ENCODE results near the gene SRRM3.
"Not testable (repeated sequence)": the region's sequence is repeated elsewhere in the genome, so short reads cannot be mapped to it uniquely, and the experiment has no call there.

Gene SRRM3

DNA sequence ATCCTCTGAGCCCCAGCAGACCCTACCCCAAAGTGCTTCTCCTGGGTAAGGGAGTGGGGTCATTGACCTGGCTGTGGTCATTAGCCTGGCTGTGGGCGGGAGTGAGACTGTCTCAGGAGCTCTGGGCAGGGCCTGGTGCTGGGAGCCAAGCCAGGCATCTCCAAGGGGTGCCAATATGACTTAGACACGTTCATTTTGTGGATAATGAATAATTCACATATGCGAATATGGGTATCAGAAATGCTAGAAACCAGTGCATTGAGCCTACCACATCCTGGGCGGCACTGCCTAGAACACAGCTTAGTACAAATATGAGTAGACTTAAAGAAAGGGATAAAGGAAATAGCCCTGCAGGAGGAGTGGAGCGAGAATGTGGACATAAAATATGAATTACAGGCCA lies 14.4 kb upstream of the SRRM3 start:
- no peak for DNase-seq (ENCODE audit: low read depth)
- H3K4me3 ChIP-seq (ENCODE audit: low read depth, low read length), result no peak overlapping the region

DNA sequence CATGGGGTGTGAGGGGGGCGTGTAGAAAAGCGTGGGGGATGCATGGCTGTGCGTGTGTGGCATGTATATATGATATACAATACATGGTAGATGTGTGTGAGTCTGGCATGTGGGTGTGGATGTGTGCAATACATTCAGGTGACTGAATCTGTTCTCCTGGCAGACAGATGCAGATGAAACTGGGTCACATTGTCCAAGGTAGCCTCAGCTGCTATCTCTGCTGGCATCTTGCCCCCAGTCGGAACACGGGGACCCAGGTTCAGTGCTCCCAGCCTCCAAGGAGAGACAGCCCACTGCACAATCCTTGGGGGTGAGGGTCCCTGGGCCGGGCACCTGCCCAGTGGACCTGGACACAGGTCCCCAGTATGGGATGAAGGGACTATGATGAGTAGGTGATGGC lies 12.4 kb upstream of the SRRM3 start:
- H3K4me3 ChIP-seq (ENCODE audit: low read depth, low read length), result no peak overlapping the region
- DNase-seq (ENCODE audit: low read depth), result no peak

DNA sequence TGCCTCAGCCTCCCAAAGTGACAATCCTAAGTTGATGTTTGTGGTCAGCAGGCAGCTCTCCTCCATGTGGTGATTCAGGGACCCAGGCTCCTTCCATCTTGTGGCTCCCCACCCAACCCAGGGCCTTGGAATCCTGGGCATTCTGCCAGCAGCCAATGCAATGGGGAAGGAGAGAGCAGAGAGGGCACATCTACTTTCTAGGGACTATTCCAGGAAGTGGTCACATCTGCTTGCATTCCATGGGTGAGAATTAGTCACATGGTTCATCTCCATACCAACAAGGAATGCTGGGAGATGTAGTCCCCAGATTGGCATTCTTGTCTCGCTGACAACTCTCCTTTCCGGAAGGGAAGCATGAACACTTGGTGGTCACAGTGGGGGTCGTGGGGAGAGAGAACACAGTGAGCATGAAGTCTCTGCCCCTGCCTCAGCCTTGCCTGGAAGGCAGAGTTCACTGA lies 9.9 kb upstream of the SRRM3 start:
- no peak for DNase-seq (ENCODE audit: low read depth)

DNA sequence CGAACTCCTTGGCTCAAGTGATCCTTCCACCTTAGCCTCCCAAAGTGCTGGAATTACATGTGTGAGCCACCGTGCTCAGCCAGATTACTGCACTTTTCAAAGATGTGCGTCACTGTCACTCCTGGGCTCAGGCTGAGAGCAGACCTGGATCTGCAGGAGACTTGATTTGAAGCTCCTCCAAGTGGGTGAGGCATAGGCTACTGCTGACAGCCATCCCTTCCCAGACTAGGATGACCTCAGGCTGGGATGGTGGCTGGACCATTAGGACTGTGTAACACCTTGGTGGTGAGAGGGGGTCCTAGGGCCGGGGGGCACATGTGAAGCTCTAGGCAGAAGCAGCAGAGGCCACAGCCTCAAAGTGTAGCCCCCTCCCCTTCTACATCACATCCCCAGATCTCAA lies 8.2 kb upstream of the SRRM3 start:
- DNase-seq (ENCODE audit: low read depth), result no peak
- H3K4me3 ChIP-seq (ENCODE audit: low read depth, low read length), result no peak overlapping the region

More for the DNA sequence above, 9.9 kb upstream of the SRRM3 start:
- no peak overlapping the region for H3K4me3 ChIP-seq (ENCODE audit: low read depth, low read length)

DNA sequence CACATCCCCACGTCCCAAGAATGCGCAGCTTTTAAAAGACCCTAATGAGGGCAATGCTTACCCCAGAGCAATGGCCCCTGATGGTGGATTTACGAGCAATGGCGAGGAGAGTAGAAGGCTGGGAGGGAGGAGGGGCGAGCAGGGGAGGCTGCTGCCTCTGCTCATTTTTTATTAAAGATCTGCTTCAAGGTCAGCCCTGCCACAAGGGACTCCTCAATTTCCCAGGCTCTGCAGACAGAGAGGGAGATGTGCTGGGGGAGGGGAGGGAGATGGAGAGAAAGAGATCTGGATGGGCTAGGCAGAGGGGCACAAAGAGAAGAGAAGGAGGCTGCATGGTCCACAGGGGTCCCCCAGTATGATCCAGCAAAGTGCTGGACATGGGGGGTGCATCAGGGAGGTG lies 7.8 kb upstream of the SRRM3 start:
- H3K4me3 ChIP-seq (ENCODE audit: low read depth, low read length), result no peak overlapping the region
- no peak for DNase-seq (ENCODE audit: low read depth)

DNA sequence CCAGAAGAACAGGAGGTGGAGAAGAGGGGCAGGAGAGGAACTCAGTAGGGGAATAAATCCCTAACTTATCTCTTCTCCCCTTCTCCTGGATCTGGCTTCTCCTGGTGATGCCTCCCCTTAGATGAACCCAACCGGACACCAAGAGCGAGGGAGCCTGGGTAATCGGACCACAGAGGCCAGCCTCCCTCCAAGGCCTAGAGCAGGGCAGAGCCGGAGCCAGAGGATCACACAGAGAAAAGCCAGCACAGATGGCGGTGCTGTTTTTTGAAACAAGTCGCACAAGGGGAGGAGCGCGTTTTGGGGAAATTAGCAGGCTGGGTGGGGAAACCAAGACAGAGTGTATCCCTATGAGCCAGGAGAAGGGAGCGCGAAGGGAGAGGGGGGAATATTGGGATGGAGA lies 4.9 kb upstream of the SRRM3 start:
- no peak overlapping the region for H3K4me3 ChIP-seq (ENCODE audit: low read depth, low read length)
- DNase-seq (ENCODE audit: low read depth), result no peak

DNA sequence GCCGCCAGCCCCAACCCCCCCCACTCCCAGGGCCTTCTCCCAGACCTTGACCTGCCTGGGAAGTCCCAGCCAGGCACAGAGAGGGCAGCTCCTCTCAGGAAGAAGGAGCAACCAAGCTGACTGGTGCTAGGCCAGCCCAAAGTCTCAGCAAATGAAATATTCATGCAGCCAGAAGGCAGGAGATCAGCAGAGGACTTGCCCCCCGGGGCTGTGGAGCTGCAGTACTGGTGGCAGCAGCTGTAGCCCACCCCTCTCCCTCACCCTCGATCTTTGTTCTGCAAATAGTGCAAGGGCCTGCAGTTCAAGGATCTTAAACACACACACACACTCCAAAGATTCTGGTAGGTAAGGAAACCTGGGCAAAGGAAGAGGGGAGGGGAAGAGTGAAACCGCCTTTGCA lies 3.5 kb upstream of the SRRM3 start:
- no peak for DNase-seq (ENCODE audit: low read depth)
- H3K4me3 ChIP-seq (ENCODE audit: low read depth, low read length), result no peak overlapping the region

DNA sequence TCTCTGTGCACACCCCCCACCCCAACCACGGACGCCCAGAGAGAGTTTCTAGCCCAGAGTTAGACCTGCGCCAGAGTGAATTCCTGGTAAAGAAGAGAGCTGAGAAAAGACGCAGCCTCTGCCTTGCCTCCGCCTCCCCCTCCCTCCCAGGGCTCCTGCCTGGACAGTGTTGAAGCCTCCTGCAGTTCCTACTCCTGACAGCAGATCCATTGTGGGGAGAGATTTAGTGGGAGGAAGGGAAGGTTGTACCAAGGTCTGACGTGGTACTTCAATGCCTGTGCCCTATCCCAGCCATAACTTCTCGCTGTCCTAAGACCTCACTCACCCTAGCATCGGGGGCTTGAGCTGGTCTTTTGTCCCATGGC lies 952 bp downstream of the SRRM3 start:
- DNase-seq (ENCODE audit: low read depth), result no peak
- H3K4me3 ChIP-seq (ENCODE audit: low read depth, low read length), result no peak overlapping the region

DNA sequence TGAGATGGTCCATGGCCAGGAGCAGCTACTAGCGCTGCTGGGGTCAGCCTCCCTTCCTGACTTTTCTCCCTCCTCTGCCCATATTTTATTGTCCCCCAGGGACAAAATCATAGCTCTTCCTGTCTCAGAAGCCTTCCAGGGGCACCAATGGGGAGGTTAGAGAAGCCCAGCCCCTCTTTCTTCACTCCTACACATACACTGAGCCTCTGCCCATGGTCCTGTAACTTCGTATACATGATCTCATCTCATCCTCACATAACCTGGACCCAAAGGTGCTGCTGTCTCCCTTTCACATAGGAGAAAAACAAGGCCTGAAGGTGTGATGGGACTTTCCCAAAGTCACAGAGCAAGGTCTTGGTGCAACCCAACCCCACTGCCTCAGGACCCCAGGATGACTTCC lies 2.5 kb downstream of the SRRM3 start:
- no peak overlapping the region for H3K4me3 ChIP-seq (ENCODE audit: low read depth, low read length)
- DNase-seq (ENCODE audit: low read depth), result no peak

DNA sequence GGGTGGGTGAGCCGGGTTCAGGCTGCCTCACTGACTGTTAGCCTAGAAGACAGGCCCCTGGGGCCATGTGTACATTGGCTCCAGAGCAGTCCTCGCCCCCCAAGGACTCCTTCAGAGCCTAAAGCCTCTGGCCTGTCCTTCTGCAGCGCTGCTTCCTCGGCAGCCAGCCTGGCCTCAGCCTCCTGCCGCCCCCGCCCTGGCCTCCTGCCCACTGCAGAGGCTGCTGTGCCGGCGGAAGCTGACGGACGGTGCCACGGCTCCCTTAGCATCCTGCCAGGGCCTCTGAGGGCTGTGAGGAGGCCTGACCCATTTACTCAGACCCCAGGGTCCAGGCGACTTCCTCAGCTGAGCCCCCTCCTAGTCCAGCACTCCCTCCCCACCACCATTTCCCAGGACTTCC lies 4.9 kb downstream of the SRRM3 start:
- H3K4me3 ChIP-seq (ENCODE audit: low read depth, low read length), result no peak overlapping the region
- DNase-seq (ENCODE audit: low read depth), result peak; percentile 5

DNA sequence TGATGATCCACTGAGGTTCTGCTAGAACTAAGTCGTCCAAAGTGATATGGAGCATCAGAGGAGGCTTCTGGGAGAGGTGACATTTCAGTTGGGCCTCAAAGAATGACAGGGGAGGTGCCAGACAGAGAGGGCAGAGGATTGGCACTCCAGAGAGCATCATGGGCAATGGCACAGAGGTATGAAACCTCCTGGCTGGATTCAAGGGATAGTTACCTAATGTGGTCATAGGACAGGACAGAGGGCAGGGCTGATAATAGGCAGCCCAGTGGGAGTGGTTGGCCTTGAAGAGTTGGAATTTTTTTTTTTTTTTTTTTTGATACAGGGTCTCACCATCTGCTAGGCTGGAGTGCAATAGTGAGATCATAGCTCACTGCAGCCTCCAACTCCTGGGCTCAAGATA lies 7.6 kb downstream of the SRRM3 start:
- no peak overlapping the region for H3K4me3 ChIP-seq (ENCODE audit: low read depth, low read length)
- no peak for DNase-seq (ENCODE audit: low read depth)

DNA sequence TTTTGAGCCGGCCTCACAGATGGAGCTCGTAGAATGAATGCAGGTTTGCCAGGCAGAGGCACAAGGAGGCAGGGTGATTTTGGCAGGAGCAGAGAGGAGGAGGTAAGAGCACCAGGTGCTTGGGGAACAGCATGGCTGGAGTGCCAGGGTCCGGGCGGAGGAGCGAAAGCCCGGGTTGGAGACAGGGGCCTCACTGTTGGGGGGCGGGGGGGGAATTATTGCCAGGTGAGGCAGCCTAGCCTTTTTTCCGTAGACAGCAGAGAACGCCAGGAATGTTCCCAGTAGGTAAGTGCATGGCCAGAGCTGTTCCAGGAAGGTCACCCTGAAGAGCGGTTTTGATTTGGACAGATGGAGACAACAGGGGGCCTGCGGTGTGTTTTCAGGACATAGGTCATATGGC lies 9.5 kb downstream of the SRRM3 start:
- H3K4me3 ChIP-seq (ENCODE audit: low read depth, low read length), result no peak overlapping the region
- no peak for DNase-seq (ENCODE audit: low read depth)

DNA sequence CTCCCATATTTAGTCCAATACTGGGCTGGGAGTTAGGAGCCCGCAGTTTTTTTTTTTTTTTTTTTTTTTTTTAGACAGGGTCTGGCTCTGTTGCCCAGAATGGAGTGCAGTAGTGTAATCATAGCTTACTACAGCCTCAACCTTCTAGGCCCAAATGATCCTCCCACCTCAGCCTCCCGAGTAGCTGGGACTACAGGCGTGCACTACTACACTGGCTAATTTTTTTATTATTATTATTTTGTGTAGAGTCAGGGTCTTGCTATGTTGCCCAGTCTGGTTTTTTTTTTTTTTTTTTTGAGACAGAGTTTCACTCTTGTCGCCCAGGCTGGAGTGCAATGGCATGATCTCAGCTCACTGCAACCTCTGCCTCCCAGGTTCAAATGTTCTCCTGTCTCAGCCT lies 13.7 kb downstream of the SRRM3 start:
- not testable (repeated sequence) for DNase-seq (ENCODE audit: low read depth); H3K4me3 ChIP-seq (ENCODE audit: low read depth, low read length)

DNA sequence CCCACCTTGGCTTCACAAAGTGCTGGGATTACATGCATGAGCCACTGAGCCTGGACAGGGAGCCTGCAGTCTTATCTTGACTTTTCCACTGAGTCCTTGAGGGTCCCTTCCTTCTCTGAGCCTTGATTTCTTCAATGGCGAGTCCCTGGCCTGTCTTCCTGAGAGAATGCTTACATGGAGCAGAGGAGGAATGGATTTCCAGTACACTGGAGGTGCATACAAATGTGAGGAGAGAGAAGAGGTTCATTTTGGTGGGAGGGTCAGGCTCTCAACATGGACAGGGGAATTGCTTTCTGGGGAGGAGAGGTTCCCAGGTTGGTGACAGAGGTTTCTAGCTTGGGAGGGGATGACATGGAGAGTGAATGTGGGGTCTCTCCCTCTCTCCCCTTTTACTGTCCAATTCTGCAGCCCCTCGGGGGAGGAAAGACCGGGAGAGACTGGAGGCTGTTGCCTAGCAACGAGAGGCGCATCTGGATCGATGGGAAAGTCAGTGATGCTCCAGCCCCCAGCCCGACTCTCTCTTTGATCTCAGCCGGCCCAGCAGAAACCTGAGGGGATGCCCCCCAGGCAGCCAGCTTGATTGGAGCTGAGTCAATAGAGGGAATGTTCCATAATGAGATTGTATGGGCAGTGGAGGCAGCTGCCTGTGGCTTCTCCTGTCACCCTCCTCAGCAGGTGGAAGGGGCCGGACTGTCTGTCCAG lies 14.8 kb downstream of the SRRM3 start:
- no peak overlapping the region for H3K4me3 ChIP-seq (ENCODE audit: low read depth, low read length)
- no peak for DNase-seq (ENCODE audit: low read depth)

DNA sequence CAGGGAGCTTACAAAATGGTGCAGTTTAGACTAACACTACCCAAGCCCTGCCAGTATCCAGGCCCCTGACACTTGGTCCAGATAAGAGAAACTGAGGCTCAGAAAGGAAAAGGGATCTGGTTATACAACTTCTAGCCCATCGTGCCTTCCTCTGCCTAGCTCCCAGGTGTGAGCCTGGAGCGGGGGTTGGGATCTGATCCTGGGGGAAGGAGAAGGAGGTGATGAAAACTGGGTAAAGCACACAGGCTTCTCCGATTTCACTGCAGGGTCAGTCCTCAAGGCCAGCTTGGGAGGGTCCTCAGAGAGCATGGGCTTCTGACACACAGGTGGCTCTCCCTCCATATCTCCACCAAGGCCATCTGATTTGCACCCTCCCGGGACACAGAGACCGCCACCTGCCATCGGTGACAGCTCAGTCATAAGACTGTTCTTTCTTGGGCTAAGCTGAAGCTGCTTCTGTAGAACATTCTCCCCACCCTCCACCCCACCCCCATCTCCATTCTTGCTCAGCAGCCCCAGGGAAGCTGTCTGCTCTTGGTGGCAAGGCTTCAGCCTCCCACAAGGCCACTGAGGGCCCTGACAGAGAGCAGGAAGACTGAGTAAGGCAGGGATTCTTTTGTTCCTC lies 16.4 kb downstream of the SRRM3 start:
- no peak overlapping the region for H3K4me3 ChIP-seq (ENCODE audit: low read depth, low read length)
- no peak for DNase-seq (ENCODE audit: low read depth)

DNA sequence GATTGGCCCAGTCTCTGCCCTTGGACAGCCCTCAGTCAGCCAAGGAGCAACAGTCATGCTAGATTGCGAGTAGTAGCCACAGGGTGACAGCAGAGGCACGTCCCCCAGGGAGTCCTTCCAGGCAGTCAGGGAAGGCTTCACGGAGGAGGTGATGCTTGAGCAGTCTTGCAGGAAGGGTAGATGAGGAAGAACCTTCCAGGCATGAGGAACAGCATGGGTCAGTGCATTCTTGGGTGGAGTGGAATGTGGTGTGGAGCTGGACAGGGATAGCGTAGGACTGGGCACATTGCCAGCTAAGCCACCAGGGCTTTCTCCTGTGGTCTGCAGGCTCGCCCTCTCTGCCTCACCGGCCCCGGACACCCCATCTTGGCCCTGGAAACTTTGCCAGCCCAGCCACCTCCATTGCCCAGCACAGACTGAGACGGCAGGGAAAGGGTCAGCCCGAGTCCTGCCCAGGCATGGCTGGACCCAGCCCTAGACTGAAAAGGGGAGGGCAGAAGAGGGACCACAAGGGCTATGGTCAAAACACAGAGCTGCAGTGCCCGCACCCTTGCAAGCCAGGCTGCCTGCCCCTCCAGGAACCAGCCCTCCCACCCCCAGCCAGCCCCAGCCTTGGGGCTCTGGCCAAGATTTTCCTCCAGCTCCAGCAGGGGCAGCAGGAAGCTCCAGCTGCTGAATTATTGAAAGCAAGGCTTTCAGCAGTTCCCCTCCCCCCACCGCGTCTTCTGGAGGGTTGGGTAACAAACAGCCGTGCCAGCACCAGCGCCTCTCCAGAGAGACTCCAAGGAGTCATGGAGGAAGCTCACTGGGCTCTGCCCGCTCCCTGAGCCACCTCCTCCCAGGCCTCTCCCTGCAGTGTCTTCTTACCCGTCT lies 18.7 kb downstream of the SRRM3 start:
- no peak overlapping the region for H3K4me3 ChIP-seq (ENCODE audit: low read depth, low read length)
- peak; percentile 12 for DNase-seq (ENCODE audit: low read depth)

DNA sequence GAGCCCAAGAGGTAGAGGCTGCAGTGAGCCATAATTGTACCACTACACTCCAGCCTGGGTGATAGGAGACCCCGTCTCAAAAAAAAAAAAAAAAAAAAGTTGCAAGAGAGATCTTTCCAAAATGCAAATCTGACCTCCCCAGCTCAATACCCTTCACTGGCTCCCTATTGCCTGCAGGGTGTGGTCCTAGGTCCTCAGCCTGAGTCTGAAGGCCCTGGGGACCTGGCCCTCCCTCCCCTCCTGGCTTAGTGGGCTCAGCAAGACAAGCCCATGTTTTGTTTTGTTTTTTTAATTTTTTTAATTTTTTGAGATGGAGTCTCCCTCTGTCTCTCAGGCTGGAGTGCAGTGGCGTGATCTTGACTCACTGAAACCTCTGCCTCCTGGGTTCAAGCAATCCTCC lies 20.6 kb downstream of the SRRM3 start:
- no peak for DNase-seq (ENCODE audit: low read depth)
- no peak overlapping the region for H3K4me3 ChIP-seq (ENCODE audit: low read depth, low read length)

DNA sequence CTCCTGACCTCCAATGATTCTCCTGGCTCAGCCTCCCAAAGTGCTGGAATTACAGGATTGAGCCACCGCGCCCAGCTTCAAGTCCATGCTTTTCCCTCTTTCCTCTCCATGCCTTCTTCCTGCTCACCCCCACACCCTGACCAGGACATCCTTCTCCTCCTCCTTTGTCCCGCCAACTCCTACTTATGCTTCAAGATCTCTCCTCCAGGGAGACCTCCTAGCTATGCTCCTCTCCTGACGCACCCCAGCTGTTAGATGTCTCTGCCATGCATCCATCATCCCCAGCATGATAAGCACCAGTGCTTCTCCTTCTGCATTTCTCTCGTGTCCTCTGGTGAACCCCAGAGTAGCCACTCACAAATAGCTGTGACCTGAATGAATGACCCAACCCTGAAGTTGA lies 21.1 kb downstream of the SRRM3 start:
- DNase-seq (ENCODE audit: low read depth), result no peak
- no peak overlapping the region for H3K4me3 ChIP-seq (ENCODE audit: low read depth, low read length)

DNA sequence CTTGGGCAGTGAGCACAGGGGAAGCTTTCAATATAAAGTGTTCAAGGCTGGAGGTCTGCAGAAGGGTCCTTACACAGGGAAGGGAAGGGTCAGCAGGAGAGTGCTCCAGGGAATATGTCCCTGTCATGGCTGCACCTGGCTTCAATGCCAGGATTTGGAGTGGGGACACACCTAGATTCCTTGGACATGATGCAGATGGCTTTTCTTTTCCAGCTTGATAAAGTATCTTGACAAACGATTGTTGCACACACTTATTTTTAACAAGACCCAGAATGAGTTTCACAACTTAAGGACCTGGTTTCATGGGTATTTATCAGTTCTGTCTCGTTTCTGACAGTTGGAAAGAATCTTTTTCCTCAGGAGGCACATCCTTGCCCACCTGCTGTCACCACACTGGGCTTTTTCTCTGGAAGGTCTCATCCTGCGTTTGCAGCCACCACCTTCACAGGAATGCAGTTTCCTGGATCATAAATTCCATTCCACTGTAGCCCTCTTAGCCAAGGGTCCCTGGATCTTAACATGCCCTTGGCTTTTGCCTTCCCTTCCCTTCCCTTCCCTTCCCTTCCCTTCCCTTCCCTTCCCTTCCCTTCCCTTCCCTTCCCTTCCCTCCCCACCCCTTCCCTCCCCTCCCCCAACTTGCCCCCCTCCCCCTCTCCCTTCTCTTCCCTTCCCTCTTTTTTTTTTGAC lies 21.7 kb downstream of the SRRM3 start:
- DNase-seq (ENCODE audit: low read depth), result no peak

DNA sequence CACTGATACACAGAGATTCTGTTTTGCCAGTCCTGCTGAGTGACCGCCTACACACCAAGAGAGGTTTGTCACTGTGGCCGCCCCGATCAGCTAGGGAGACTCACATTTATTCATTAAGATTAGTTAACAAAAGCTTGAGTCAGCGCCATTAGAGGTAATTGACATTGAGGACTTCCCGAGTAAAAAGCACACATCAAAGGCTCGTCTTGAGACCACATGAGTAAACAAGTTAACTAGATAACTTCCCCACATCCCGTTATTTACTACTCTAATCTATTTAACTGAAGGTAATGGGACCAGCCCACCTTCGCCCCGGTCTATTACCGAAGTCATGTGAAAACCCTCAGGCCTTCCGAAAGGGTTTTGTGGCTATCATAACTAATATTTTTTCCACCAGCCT lies 23.0 kb downstream of the SRRM3 start:
- DNase-seq (ENCODE audit: low read depth), result no peak
- H3K4me3 ChIP-seq (ENCODE audit: low read depth, low read length), result no peak overlapping the region

More for the DNA sequence above, 21.7 kb downstream of the SRRM3 start:
- H3K4me3 ChIP-seq (ENCODE audit: low read depth, low read length), result no peak overlapping the region
